Iris pigment epithelial cell (primary cell): ENCODE results near the gene USP9X.
A peak's percentile ranks its signal among the peaks of the same experiment; 100 is the strongest.
"Not testable (repeated sequence)": the region's sequence is repeated elsewhere in the genome, so short reads cannot be mapped to it uniquely, and the experiment has no call there.

Experiments
- DNase-seq: peaks from one replicate; pipeline ENCODE4 v3.0.0-alpha.2; 2011; ENCODE audit warnings: low read depth

Gene USP9X

DNA sequence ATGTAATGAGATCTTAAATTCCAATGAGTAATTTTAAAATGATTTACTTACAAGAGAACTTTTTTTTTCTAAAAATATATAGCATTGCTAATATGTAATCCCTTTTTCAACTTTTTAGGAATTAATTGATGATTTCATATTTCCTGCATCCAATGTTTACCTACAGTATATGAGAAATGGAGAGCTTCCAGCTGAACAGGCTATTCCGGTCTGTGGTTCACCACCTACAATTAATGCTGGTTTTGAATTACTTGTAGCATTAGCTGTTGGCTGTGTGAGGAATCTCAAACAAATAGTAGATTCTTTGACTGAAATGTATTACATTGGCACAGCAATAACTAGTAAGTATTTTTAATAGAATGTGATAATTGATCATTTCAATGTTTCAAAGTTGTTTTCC, 113.2 kb downstream of the USP9X start:
- no peak for DNase-seq

DNA sequence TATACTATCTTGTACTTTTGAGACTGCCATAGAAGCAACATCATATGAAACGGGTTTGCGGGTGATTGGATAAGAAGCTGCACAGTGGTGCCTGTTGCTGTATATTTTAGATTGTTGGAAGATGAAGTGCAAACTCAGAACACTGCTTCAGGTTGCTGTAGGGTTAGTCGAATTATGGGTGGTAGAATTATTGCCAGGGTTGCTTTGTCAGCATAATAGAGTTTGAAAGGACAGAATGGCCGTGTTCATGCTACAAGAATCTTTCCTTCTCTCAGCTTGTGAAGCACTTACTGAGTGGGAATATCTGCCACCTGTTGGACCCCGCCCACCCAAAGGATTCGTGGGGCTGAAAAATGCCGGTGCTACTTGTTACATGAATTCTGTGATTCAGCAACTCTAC, 115.5 kb downstream of the USP9X start:
- DNase-seq = no peak

DNA sequence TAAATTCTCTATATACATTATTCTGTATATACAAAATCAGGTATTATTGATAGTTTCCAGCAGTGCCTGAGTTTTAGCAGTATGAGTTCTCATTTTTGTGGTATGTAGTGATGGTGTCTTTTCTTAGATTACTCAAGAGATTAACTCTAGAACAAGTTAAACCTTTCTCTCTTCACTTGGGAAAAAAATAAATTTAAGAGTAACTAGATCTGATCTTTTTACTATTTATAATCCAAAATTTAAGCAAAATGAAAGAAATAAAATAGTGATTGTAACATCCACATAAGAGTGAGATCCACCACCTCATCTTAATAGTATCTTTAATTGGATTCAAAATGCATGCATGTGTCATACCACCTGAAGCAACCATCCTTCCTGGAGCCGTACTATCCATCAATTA, 124.6 kb downstream of the USP9X start:
- no peak for DNase-seq

GRCh38 chrX:41224605-41225004, 139.4 kb downstream of the USP9X start:
- DNase-seq = no peak

DNA sequence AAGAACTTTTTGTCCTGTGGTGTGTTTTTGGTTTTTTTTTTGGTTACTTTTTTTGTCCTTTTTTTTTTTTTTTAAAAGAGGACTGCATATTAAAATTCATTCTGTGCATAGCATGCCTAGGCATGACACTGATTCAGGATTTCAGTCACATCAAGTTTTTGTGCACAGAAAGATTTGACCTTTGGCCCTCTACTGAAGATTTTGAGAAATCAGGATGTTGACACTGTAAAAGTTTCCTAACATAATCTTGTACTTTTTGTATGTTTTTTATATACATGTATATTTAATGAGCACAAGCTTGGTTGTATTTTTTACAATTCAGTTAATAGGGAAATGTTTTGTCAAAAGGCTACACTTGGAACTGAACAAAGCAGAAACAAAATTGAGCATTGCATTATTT, 148.7 kb downstream of the USP9X start:
- DNase-seq = no peak

- DNase-seq = not testable (repeated sequence)
These were observed 149.2 kb downstream of the USP9X start for GRCh38 chrX:41234471-41234870.

GRCh38 chrX:41234962-41235361, 149.7 kb downstream of the USP9X start:
- DNase-seq = no peak

DNA sequence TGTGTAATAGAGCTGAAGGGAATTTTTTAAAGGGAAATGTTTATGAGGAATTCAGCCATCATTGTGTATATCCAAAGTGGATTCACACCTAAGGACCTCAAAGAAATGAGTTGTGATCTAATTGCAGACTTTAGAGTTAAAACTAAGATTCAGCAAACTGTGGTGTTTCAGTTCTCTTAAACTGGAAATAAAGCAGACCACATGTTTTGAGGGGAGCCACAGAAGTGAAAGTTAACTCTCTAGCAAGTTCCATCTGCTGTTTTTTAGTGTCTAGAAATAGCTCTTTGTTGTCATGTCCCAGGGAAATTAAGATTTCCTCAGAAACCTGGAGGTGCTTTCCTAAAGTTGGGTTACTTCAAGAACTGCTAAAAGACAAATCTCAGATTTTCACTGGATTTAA, 151.4 kb downstream of the USP9X start:
- DNase-seq = no peak

- DNase-seq = no peak
These were observed 155.3 kb downstream of the USP9X start for GRCh38 chrX:41240509-41240908.

- DNase-seq = no peak
These were observed 156.7 kb downstream of the USP9X start for GRCh38 chrX:41241962-41242361.

GRCh38 chrX:41245641-41246040, 160.4 kb downstream of the USP9X start:
- peak; percentile 57 for DNase-seq

DNA sequence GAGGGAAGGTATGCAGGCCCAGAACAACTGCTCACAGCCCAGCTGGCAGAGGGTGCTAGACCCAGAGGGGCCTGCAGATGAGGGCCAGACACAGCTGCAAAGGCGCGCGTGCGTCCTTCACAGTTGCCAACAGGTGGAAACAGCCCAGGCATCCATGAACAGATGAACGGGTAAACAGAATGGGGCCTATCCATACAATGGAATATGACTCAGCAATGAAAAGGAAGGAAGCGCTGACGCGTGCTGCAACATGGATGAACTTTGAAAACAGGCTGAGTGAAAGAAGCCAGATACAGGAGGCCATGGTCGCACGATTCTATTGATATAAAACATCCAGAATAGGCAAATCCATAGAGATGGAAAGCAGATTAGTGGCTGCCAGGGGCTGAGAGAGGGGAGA, 165.6 kb downstream of the USP9X start:
- DNase-seq = no peak

DNA sequence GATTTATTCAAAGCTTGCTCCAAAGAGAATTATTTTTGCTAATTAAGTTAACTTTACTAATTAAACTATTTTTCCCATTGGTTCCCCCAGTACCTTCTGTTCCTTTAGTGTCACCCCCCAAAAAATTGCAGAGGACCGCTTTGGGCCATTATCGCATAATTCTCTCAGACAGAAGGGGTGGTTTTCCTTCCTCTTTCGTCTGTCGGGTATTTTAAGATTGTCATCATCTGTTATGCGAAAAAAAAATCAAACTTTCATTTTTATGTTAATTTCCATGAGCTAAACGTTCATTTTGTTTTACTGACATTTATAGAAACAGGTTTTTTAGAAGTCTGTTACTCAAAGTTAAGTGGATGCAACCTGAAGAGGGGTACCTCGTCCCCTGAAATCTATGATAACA, 172.6 kb downstream of the USP9X start:
- no peak for DNase-seq

- DNase-seq = no peak
These were observed 173.0 kb downstream of the USP9X start for GRCh38 chrX:41258226-41258625.

- DNase-seq = no peak
These were observed 173.6 kb downstream of the USP9X start for GRCh38 chrX:41258871-41259270.

DNA sequence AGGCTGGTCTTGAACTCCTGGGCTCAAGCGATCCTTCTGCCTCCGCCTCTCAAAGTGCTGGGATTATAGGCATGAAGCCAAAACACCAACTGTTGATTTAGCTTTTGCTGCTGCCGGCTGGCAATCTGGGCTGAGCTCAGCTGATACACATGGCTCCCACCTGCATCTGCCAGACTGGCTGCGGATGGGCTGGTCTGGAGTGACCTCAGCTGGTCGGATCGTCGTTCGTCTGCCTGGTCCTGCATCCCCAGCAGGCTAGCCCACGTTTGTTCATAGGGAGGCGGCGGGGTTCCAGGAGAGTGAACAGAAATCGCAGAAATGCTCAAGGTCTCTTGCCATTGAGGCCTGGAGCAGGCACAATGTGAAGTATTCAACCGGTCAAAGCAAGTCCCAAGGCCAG, 174.3 kb downstream of the USP9X start:
- DNase-seq = no peak

- DNase-seq = peak; percentile 30
These were observed 180.4 kb downstream of the USP9X start for GRCh38 chrX:41265615-41266014.

- DNase-seq = peak; percentile 48
These were observed 188.4 kb downstream of the USP9X start for GRCh38 chrX:41273638-41274037.

DNA sequence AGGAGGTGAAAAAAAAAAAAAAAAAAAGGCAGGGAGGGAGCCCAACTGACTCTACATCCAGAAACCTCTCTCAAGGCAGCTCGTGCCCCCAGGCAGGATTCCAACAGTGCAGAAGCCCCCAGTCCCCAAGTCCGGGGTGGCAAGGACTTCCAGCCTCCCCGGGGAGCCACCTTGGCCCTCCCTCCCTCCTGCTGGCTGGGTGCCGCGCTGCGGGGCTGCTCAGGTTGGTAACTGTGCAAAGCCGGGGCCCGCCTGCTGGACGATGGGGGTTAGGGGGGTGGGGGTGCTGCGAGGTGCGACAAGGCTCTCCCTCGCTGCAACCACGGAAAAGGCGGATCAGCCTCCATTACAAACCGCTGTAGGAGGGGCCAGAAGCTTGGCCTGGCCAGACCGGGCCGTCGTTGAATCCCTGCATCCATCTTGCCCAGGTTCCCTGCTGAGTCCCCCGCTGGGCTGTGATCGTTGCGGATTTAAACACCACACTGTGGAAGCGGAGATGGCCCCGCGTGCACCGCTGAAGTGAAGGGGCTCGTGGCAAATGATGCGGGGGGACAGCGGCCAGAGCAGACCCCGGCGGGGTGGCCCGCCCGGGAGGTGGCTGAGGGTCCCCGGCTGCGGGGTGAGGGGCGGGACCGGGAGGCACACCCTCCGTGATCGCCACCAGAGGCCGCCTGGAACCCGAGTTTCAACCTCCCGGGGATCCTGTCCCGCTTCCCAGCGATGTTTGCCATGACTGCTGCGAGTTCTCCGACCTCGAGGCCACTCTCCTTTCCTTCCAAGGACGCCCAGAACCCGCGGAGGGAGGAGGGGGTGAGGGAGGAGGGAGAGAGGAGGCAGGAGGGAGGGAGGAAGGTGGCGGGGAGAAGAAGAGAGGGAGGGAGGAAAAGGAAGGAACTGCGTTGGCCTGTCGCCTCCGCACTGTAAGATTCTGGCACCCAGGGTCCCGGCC, 190.7 kb downstream of the USP9X start:
- DNase-seq = peak; percentile 44

GRCh38 chrX:41276661-41277506, 191.6 kb downstream of the USP9X start:
- no peak for DNase-seq

GRCh38 chrX:41282307-41282706, 197.1 kb downstream of the USP9X start:
- not testable (repeated sequence) for DNase-seq

DNA sequence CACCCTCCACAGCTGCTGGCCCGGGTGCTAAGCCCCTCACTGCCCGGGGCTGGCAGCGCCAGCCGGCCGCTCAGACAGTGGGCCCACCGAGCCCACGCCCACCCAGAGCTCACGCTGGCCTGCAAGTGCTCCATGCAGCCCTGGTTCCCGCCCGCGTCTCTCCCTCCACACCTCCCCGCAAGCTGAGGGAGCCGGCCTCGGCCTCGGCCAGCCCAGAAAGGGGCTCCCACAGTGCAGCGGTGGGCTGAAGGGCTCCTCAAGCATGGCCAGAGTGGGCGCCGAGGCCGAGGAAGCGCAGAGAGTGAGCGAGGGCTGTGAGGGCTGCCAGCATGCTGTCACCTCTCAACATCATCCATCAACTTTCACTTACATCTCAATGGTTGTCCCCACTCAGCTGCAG, 200.7 kb downstream of the USP9X start:
- not testable (repeated sequence) for DNase-seq
